Astrocyte (in vitro differentiated cells and primary cell): ENCODE measurements around the gene CTNND1. TPM values are rescaled to one million over a fixed set of nuclear protein-coding genes. Genes with fewer than 3 reads are reported as not detected.
"Not testable (repeated sequence)": the region's sequence is repeated elsewhere in the genome, so short reads cannot be mapped to it uniquely, and the experiment has no call there.

Source experiments
- DNase-seq: peaks from one replicate; pipeline ENCODE4 v3.0.0-alpha.2; 2010; ENCODE audit warnings: low read depth
- FAIRE-seq: peaks from 2 replicates; lab custom pipeline; 2011; peaks lifted over from hg19 to GRCh38; lab: Jason Lieb, UNC
- H2AFZ ChIP-seq: 2 replicates; pipeline ENCODE4 v1.6.0; 2012; ENCODE audit warnings: low read depth, low read length, inconsistent platforms
- H3K27ac ChIP-seq: 2 replicates; pipeline ENCODE4 v1.5.1; 2011; ENCODE audit warnings: low read depth, low read length, inconsistent platforms
- H3K27me3 ChIP-seq: 2 replicates; pipeline ENCODE4 v1.6.0; 2011; ENCODE audit warnings: low read length, inconsistent platforms; ENCODE audit not compliant: insufficient read depth
- H3K36me3 ChIP-seq: 2 replicates; pipeline ENCODE4 v1.5.1; 2011; ENCODE audit warnings: low read length, inconsistent platforms; ENCODE audit not compliant: insufficient read depth
- H3K4me1 ChIP-seq: 2 replicates; pipeline ENCODE4 v1.5.1; 2011; ENCODE audit warnings: low read length, inconsistent platforms; ENCODE audit not compliant: insufficient read depth
- H3K4me2 ChIP-seq: 2 replicates; pipeline ENCODE4 v1.6.0; 2012; ENCODE audit warnings: low read length, inconsistent platforms
- H3K4me3 ChIP-seq: 2 replicates; pipeline ENCODE4 v1.5.1; 2011; ENCODE audit warnings: low read depth, mild to moderate bottlenecking, low read length, inconsistent platforms; ENCODE audit not compliant: insufficient read depth
- H3K79me2 ChIP-seq: 2 replicates; pipeline ENCODE4 v1.6.0; 2012; ENCODE audit warnings: mild to moderate bottlenecking, low read length, inconsistent platforms; ENCODE audit not compliant: insufficient read depth
- H3K9ac ChIP-seq: 2 replicates; pipeline ENCODE4 v1.6.0; 2012; ENCODE audit warnings: mild to moderate bottlenecking, low read length, inconsistent platforms
- H3K9me3 ChIP-seq: 2 replicates; pipeline ENCODE4 v1.5.1; 2012; ENCODE audit warnings: low read depth, mild to moderate bottlenecking, low read length, inconsistent platforms; ENCODE audit not compliant: insufficient read depth
- H4K20me1 ChIP-seq: 2 replicates; pipeline ENCODE4 v1.6.0; 2012; ENCODE audit warnings: low read length, inconsistent platforms; ENCODE audit not compliant: insufficient read depth
- H3K27ac Mint-ChIP-seq: one replicate; pipeline ENCODE4 v1.8.0; 2021; ENCODE audit warnings: mild to moderate bottlenecking, mixed read lengths; ENCODE audit not compliant: unreplicated experiment
- H3K27me3 Mint-ChIP-seq: one replicate; pipeline ENCODE4 v1.8.0; 2021; ENCODE audit warnings: low read depth, mixed read lengths; ENCODE audit not compliant: unreplicated experiment
- H3K36me3 Mint-ChIP-seq: one replicate; pipeline ENCODE4 v1.8.0; 2021; ENCODE audit warnings: low read depth, mixed read lengths; ENCODE audit not compliant: unreplicated experiment
- H3K4me1 Mint-ChIP-seq: one replicate; pipeline ENCODE4 v1.8.0; 2021; ENCODE audit warnings: low read depth, mixed read lengths; ENCODE audit not compliant: unreplicated experiment
- H3K4me3 Mint-ChIP-seq: one replicate; pipeline ENCODE4 v1.8.0; 2021; ENCODE audit warnings: mild to moderate bottlenecking, moderate library complexity, mixed read lengths; ENCODE audit not compliant: unreplicated experiment
- H3K9me3 Mint-ChIP-seq: one replicate; pipeline ENCODE4 v1.8.0; 2021; ENCODE audit warnings: mild to moderate bottlenecking, mixed read lengths; ENCODE audit not compliant: unreplicated experiment
- CTCF ChIP-seq: IDR thresholded peaks from 2 replicates; pipeline ENCODE4 v1.5.1; 2011; ENCODE audit warnings: low read depth, mild to moderate bottlenecking, inconsistent platforms, low read length, moderate library complexity; ENCODE audit not compliant: insufficient read depth
- EZH2 ChIP-seq: IDR thresholded peaks from 2 replicates; pipeline ENCODE4 v1.6.1; 2012; ENCODE audit warnings: mild to moderate bottlenecking, low read length, inconsistent platforms; ENCODE audit not compliant: insufficient read depth
- total RNA-seq: library from RNA; stranded (reverse); gene quantifications from 2 replicates; pipeline ENCODE4 v1.2.1, GENCODE V29; 2021

The CTNND1 gene
- total RNA-seq, 1 donor from 2014 or later = 235 TPM

- Mint-ChIP-seq H3K27ac (no peak overlapping the region), H3K4me1 (peaks cover 7% of the 10 kb centered on the region), H3K36me3 (peaks cover 25% of the 10 kb centered on the region), H3K27me3 (no peaks in the 10 kb centered on the region), H3K9me3 (no peaks in the 10 kb centered on the region), H3K4me3 (no peak overlapping the region)
- Histone ChIP-seq H4K20me1 (peaks cover 16% of the 10 kb centered on the region), H3K4me2 (no peak overlapping the region), H3K79me2 (no peaks in the 10 kb centered on the region), H3K27me3 (no peaks in the 10 kb centered on the region), H3K4me1 (no peaks in the 10 kb centered on the region), H3K36me3 (peaks cover 41% of the 10 kb centered on the region), H3K9ac (no peak overlapping the region), H3K27ac (no peak overlapping the region), H2AFZ (no peak overlapping the region), H3K4me3 (no peak overlapping the region), H3K9me3 (no peaks in the 10 kb centered on the region)
- FAIRE-seq = no peak
- DNase-seq = no peak
- TF ChIP-seq CTCF = no peak
- TF ChIP-seq EZH2 = no peak
Measured at GRCh38 chr11:57819252-57819979, 57.8 kb downstream of the CTNND1 start.

GRCh38 chr11:57823859-57824258 is 62.3 kb downstream of the CTNND1 start:
- H3K9me3 Mint-ChIP-seq = no peaks in the 10 kb centered on the region
- H4K20me1 ChIP-seq = no peaks in the 10 kb centered on the region
- H3K4me1 ChIP-seq = no peaks in the 10 kb centered on the region
- no peaks in the 10 kb centered on the region for H3K27me3 ChIP-seq
- no peak overlapping the region for H3K27ac Mint-ChIP-seq
- DNase-seq = no peak
- peaks cover 5% of the 10 kb centered on the region for H3K36me3 Mint-ChIP-seq
- H2AFZ ChIP-seq = no peak overlapping the region
- no peak overlapping the region for H3K4me3 ChIP-seq
- H3K4me3 Mint-ChIP-seq = no peak overlapping the region
- no peaks in the 10 kb centered on the region for H3K79me2 ChIP-seq
- H3K27ac ChIP-seq = no peak overlapping the region
- H3K9ac ChIP-seq = no peak overlapping the region
- FAIRE-seq = no peak
- TF ChIP-seq CTCF (no peak), EZH2 (no peak)
- no peaks in the 10 kb centered on the region for H3K9me3 ChIP-seq
- peaks cover 5% of the 10 kb centered on the region for H3K36me3 ChIP-seq
- H3K27me3 Mint-ChIP-seq = no peaks in the 10 kb centered on the region
- no peaks in the 10 kb centered on the region for H3K4me1 Mint-ChIP-seq
- H3K4me2 ChIP-seq = no peak overlapping the region

DNA sequence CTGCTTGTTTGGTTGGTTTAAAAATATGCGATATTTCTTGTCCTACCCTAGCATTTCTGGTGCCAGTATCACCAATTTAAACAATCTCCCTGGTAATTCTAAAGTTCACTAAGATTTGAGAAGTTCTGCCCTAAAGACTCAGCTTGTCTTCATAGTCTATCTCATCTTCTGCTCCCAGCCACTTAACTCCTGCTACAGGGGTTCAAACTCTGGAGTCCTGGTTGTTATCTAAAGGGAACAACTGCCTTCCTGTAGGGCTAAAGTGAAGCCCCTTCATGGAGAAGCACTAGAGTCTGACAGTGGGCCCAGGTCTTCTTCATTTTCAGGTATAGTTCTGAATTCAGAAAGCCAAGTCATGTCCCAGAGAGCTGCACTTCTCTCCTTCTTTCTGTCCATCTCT is 73.2 kb downstream of the CTNND1 start:
- Histone ChIP-seq H2AFZ (no peak overlapping the region), H3K4me2 (no peak overlapping the region), H4K20me1 (no peaks in the 10 kb centered on the region), H3K9ac (no peak overlapping the region), H3K4me3 (no peak overlapping the region), H3K27me3 (peaks cover 6% of the 10 kb centered on the region), H3K27ac (no peak overlapping the region), H3K79me2 (no peaks in the 10 kb centered on the region), H3K36me3 (no peaks in the 10 kb centered on the region), H3K9me3 (no peaks in the 10 kb centered on the region), H3K4me1 (no peaks in the 10 kb centered on the region)
- no peaks in the 10 kb centered on the region for H3K4me1 Mint-ChIP-seq
- H3K36me3 Mint-ChIP-seq = peaks cover 2% of the 10 kb centered on the region
- H3K9me3 Mint-ChIP-seq = peaks cover 3% of the 10 kb centered on the region
- H3K27me3 Mint-ChIP-seq = no peaks in the 10 kb centered on the region
- TF ChIP-seq EZH2 = no peak
- H3K27ac Mint-ChIP-seq = no peak overlapping the region
- no peak overlapping the region for H3K4me3 Mint-ChIP-seq
- no peak for FAIRE-seq
- DNase-seq = no peak

DNA sequence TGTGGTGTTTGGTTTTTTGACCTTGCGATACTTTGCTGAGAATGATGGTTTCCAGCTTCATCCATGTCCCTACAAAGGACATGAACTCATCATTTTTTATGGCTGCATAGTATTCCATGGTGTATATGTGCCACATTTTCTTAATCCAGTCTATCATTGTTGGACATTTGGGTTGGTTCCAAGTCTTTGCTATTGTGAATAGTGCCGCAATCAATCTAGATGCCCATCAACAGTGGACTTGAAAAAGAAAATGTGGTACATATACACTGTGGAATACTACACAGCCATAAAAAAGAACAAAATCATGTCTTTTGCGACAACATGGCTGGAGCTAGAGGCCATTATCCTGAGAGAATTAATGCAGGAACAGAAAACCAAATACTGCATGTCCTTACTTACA is 77.0 kb downstream of the CTNND1 start:
- H3K27ac ChIP-seq, H4K20me1 ChIP-seq, H3K9ac ChIP-seq, H3K9me3 ChIP-seq, H3K9me3 Mint-ChIP-seq, H3K27ac Mint-ChIP-seq, H3K4me1 Mint-ChIP-seq, H3K36me3 ChIP-seq, H3K27me3 ChIP-seq, H3K79me2 ChIP-seq, H3K4me1 ChIP-seq, H3K4me3 Mint-ChIP-seq, H2AFZ ChIP-seq, DNase-seq, H3K4me3 ChIP-seq, FAIRE-seq, H3K36me3 Mint-ChIP-seq, H3K4me2 ChIP-seq, H3K27me3 Mint-ChIP-seq: not testable (repeated sequence)
